Germinal center (tissue), 1 donor: Measurements from ENCODE around the gene ESRRG.
"Not testable (repeated sequence)": the region's sequence is repeated elsewhere in the genome, so short reads cannot be mapped to it uniquely, and the experiment has no call there.

Experiments used
- DNase-seq: peaks from one replicate; pipeline ENCODE4 v3.0.0; 2012; ENCODE audit warnings: mixed read lengths, low spot score

ESRRG gene

DNA sequence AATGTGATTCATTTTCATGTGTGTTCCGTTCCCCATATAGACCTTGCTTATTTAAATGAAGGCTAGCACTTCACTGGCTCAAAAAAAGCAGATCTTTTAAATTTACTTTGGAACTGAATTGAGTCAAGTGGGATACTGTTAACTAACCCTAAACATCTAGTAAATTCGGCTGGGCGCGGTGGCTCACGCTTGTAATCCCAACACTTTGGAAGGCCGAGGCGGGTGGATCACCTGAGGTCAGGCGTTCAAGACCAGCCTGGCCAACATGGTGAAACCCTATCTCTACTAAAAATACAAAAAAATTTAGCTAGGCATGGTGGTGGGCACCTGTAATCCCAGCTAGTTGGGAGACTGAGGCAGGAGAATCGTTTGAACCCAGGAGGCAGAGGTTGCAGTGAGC lies 19.2 kb downstream of the ESRRG start:
- DNase-seq, result not testable (repeated sequence)

DNA sequence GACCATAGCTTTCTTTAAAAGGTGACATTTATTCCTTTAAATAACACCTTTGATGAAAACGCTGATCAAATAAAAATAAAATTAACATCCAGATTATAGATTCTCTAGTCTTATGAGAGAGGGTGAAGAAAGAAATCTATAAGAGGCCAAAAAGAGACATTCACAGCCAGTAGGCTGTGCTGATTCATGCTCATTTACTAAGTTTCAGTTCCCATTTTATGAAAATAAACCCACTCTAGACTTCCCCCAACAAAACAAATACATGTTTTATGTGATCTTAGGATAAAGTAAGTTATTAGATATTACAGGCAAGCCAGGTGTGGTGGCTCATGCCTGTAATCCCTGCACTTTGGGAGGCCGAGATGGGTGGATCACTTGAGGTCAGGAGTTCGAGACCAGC lies 21.1 kb downstream of the ESRRG start:
- DNase-seq, result peak; percentile 2

DNA sequence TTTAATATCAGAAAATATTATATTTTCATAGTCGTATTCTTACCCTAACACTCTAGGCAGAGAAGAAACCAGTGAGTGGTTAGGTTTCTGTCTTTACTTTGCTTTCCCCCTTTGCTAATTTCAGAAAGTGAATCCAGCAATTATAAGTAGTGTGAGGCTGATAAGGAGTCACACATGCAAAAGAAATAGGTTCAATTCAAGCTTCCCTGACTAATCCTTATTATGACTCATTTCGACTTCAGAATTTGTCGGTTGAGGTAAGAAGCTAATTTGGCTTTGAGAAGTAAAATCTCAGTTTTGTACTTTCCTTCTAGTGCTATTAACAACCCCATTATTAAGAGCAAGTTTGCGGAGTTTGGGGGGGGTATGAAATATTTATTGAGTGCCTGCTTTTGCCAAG lies 22.4 kb downstream of the ESRRG start:
- no peak for DNase-seq

DNA sequence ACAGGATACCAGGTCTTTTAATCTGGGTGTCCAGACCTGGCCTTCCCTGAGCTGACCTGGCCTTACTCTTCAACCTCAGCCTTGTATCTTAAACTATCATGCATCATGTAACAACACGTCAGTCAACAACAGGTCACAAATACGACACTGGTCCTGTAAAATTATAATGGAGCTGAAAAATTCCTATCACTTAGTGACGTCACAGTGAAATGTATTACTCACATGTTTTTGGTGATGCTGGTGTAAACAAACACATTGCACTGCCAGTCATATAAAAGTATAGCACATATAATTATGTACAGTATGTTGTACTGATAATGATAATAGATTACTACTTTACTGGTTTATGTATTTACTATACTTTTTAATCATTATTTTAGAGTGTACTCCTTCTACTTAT lies 31.5 kb downstream of the ESRRG start:
- DNase-seq, result no peak

DNA sequence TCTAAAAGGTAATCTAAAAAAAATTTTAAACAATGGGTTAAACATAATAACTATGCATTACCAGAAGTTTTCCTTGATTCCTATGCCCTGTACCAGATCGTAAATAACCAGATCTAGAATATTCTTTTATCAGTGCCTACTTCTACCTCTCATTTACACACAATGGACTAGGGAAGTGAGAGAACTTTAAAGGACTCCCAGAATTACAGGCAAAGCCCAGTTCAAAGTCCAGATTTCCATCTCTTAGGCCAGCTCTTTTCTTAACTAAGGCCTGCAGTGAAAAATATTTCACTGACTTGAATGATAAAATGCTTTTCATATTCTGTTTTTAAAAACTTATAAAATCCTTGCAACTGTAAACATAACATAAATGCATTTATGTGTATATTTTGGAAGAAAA lies 32.6 kb downstream of the ESRRG start:
- DNase-seq, result no peak

DNA sequence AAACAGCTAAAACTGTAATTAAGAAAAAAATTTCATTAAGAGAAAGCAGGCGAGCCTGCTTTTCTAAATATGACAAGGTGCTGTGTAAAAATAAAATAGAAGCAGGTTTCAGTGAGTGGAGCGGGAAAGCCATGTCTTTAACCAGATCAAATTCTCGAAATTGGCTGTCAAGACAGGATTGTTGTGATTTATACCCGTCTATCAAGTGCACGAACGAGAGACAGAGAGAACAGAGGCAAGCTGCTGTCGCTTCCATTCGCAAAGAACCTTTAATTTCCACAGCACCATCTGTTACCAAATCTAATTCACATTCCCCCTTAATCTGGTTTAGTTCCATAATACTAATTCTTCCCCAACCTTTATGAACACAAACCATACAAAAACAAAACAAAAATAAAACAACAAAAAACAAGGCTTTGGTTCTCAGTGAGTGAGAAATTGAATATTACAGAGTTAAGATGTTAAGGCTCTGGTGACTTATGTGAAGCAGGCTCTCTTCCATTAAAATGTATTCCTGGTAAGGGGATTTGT lies 35.0 kb downstream of the ESRRG start:
- no peak for DNase-seq

DNA sequence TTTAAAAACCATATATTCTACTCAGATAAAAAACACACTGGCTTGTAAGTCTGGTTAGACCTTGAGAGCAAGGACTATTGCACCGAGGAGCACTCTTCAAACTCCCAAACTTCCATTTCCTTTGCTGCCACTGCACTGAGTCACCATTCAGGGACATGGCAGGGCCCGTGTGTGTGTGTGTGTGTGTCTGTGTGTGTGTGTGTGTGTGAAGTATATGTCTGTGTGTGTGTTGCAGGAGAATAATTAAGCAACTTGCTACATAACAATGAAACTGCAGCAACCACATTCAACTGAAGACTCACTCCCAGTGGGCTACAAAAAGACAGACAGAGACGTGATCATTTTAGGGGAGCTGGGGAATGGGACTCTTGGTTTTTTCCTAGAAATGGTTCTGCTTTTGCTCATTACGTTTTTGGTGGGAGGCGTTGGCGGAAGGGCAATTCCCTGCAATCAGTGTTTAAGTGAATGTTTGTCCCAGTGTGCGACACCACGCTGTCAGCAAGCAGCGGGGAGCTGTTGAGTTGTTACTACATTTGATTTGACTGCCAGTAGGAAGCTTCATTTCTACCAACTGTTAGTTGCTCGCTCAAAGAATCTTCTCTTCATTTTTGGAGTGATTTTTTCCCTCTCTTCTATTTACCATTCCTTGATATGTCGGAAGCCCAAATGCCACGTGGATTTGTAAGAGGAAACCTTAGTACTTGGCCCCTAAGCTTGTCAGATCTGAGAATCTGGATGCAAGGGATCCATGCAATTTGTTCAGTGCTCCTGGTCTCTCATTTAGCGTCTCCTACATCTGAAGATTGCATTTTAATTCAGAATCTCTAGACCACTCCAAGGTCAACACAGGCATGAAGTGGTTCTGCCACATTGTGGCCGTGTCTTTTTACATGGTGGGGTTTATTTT lies 36.1 kb downstream of the ESRRG start:
- DNase-seq, result no peak

DNA sequence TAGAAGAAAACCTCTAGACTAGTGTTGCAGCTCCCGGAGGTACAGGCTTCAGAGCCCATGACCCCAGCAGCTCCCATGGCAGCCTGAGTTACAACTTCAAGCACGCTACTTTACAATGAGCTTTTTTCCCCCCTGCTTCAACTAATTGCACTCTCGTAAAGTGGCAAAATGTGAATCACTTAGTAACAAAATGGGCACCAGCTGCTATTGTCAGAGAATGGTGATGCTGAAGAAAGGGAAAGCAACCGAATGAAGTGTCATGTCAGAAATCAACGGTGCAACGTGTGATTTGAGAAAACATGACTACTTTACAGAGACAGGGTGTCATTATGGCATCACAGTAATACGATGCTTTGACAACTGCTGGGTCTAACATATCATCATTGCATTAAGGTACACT lies 40.5 kb downstream of the ESRRG start:
- DNase-seq, result no peak

DNA sequence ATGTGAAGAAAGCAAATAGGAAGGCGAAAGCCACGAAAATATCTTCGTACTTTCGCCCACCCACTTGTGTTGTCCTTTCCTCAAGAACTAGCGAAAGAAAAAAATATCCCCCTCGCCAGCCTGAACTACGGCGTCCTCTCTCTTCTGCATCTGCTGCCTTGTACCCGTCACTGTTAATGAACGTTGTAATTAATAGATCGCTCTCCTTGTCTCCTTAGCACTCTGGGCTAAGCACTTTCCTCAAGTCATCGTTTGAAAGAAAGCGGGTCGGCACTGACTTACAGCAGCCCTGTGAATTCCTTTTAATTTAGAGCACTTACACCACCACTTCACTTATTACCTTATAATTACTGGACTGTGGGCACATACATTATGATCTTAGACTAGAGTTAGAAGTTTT lies 44.1 kb downstream of the ESRRG start:
- no peak for DNase-seq

DNA sequence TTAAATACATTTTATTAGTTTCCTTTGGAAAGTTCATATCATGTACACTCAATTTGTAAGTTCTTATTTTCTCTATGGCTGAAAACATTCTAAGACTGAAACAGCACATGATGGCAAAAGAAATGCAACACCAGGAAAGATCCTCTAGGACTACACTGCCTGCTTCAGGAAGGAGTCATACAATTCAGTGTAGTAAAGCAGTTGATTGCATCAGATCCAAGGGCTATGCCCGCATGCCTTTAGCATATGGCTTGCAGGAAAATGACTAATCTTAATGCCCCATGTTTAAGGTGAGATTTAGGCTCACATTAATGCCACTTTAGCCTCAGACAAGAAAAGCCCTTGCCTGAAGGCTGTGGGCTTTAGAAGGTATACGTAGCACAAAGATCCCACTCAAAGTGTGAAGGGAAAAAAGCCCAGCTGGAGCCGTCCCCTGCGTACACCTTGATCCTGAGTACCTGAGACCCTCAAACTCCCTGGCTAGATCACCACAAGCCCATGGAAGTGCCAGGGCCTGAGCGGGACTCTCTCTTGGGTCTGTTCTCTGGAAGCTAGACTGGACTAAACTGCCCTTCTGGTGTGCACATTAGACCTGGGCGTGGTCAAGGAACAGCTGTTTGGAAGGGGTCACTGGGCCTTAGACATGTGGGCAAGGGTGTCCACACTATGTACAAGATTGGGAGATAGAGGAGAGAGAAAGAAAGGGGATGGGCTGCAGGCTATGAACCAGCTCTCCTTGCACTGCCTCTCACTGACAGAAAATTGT lies 52.9 kb downstream of the ESRRG start:
- no peak for DNase-seq

DNA sequence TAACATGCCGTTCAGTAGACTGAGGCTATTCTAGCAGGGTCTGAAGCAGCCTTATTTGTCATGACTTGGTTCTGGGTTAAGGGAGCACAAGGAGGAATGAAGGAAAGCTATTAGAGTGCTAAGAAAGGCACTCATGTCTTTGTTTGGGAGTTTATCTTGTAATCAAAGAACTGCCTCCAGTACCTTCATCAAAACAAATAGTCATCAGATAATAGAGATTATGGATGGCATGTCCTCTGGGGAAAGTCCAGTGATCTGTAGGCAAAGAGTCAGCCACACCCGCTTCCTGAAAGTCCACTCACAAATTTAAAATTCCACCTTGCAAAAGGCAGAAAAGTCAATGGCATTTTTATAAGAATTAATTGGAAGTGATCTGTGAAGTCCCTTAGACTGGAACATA lies 56.8 kb downstream of the ESRRG start:
- DNase-seq, result no peak

DNA sequence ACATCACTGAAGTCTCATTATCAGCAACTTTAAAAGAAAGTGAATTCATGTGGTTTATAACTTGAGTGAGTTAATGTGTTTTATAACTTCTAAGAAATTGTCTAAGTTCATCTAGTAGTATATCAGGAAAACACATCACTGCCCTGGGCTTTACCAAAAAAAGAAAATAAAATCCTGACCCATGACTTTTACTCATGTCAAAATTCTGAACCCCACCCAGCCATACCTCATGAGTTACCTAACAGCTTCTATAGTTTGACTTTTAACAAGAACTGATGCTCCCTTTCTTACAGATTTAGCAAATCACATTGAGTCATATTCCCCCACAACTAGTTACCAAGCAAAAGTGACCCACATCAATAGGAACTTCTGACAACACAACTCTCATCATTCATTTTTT lies 57.4 kb downstream of the ESRRG start:
- no peak for DNase-seq

DNA sequence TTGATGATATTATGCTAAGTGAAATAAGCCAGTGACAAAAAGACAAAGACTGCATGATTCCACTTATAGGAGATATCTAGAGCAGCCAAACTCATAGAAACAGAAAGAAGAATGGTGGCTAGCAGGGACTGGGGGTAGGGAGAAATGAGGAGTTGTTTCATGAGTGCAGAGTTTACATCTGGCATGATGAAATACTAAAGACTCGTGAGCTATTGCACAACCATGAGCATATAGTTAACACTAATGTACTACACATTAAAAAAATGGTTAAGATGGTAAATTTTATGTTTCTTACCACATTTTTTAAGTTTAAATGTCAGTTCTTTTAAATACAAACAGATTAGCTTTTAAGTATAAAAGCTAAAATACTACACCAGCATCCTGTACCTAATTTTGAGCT lies 57.8 kb downstream of the ESRRG start:
- DNase-seq, result no peak

DNA sequence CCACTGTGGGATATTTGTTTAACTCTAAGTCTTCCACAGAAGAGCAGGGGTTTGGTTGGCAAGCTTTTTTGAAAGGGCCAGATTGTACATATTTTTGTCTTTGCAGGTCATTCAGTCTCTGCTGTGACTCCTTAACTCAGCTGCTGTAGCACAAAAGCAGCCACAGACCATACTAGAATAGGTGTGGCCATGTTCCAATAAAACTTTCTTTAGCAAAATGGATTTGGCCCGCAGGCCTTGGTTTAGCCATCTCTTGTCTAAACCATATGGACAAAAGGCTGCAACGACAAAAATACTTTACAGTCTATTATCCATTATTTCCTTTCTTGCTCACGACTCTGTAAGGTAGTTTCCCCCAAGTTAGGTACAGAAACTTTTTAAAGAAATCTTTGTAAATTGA lies 60.5 kb downstream of the ESRRG start:
- DNase-seq, result no peak

DNA sequence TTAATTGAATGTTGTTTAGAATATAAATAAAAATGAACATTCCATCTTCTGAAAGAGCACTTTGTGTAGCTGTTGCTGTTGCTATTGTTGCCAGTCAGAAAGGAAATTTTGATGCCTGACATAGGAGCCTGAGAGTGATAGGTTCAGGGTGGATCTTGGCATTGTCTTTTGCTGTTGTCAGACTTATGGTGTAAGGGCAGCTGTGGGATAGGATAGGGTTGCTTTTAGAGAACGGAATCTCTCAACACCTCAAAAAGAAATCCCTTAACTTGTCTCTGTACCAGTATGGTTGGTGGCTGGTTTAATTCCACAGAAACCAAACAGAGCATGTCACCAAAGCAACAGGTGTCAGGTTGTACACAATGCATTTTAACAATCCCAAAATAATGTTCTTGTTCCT lies 62.7 kb downstream of the ESRRG start:
- DNase-seq, result no peak

DNA sequence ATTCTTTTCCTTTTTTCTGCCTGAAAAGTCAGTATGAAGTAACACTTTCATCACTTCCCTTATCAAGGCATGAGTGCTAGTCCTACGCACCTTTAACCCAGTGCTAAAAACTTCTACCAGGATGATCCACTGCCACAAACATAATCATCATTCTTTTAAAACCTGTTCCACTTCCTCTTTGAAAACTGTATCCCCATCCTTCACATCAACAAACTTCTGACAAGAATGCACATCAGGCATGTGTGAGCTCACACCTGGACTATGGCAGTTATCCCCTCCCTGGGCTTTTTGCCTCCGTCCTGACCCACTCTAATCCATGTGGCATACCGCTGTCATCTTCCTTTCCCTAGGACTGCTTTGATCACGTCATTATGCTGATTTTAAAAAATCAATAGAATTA lies 70.2 kb downstream of the ESRRG start:
- DNase-seq, result no peak

DNA sequence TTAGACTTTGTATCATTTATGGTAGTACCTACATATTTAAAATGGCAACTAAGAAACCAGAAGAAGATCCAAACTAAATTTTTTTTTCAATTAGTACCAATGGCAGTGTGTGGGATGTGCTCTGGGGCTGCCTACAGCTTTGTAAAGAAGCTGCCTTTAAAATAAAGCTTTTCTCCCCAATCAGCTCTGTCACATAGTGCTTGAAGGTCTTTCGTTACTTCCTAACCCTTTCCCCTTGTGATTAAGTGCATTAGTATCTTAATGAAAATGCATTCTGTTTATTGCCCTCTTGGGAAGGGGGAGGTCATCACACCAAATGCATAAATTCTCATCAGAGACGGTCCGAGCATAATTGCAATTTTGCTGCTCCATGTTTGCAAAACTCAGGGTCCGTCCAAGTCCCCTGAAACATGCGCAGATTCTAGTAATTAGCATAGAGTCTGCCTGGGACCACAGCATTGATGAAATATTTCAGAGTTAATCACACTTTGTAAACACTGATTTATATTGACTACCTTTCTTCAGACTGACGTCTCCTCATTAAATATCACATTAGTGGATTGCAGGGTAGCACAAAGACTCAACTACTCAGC lies 71.3 kb downstream of the ESRRG start:
- no peak for DNase-seq

DNA sequence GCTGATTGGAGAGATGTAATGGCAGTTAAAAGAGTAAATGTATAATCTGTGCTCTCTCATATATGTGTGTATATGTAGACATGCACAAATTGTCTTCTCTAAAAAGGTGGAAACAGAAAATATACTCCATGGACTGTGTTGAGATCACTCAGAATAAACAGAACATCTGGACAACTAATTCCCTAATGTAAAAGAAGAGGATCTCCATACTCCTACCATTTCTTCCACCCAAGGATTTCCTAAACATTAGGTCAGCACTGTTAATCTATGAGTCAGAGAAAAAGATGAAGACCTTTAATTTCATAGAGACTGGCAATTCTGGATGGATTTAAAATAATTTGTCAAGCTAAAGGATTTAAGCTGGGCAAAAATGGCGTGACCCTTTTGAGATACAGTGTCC lies 80.1 kb downstream of the ESRRG start:
- DNase-seq, result no peak

DNA sequence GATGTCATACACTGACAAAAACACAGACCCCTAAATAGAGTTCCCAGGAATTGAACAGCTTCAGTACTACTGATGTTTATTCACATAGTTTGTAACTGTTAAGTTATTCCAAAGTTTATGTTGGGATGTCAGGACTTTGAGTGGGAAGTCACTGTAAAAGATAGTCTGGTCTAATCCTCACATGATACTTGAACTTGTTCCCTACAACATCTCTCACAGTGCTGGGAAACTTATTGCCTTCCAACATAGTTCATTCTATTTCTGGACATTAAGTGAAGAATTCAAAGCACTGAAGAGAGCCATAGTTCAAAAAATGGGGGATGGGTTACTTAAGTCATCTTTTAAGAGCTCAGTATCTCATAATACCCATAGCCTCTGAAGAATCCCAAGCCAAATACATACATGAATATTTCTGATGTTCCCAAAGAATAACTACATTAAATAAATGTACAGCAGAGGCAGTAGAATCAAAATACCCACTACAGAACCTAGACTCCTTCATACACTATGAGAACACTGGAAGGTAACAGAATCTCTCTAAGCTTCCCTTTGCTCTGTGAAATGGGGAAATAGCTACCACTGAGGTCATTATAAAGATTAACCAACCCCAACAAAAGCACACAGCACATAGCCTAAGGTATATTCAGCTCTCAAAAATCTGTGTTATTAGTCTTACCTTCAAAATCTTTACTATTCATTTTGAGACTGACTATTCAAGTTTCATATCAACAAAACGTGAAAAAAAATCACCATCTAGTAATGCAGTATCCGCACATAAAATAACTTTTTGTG lies 81.4 kb downstream of the ESRRG start:
- DNase-seq, result no peak

DNA sequence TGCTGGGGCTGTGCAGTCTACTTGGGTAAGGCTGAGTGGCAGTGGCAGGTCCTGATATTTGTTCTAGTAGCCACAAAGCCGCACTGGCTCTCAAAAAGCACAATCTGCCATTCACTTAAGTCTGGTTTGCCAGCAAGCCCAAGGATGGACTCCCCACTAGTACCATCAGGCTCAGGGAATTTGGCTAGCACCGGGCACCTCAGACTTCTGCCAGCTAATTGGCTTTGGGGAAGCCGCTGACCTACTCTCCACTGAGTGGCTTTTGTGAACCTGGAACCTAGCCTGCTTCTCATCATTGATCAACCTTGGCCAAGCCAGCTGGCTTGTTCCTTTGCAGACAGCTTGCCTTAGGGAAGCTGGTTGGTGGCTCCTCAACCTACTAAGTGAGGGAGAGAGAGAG lies 83.1 kb downstream of the ESRRG start:
- no peak for DNase-seq

DNA sequence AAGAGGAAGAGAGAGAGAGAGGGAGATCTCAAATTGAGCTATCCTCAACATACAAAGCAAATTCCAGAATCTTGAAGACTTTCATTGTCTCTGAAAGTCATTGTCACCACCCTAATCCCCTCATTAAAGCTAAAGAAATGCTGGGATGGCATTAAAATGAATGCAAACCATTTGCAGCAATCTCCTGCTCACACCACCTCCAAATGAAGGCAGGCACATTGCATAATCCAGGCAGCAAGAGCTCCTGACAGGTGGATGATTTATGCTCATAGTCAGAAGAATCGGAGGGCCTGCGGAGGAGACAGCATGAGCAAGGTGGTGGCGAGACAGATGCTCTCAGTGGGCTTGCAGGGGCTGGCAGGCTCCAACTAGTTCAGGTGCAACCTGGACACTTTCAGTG lies 90.2 kb downstream of the ESRRG start:
- no peak for DNase-seq

DNA sequence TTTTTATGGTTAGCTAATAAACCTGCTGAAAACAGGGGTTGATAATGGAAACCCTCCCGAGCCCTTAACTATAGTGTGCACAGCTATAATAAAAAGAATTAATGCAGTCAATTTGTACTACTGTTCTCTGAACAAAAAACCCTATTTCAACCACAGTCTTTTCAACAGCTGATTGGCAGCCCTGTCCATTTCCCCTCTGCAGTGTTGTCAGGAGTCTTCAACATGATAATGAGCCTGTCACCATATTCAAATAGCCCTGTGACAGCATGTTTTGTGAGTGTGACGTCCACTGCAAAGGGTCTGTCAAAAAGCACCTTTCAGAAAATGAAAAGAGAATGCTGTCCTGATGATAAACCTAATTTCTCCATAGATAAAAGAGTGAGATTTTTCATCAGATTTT lies 92.7 kb downstream of the ESRRG start:
- DNase-seq, result no peak
